Esophagus squamous epithelium (tissue), 5 donors: ENCODE data around the gene CLCN4. TPM values are rescaled to one million over a fixed set of nuclear protein-coding genes. Genes with fewer than 3 reads are reported as not detected.

ENCODE experiments used
- DNase-seq: peaks from one replicate; lab custom pipeline; 2025; lab: John Stamatoyannopoulos, UW
- H3K27ac ChIP-seq, 4 donors: fragments of 200-600 bp; sonication (generic); one replicate each; pipeline ENCODE4 v1.5.1; 2016 to 2019; ENCODE audit warnings: mild to moderate bottlenecking in 1 of 4
- H3K27me3 ChIP-seq, 4 donors: fragments of 200-600 bp; sonication (generic); 1 replicate in 3 of 4; 2 replicates in 1 of 4; pipeline versions ENCODE4 v1.5.1 to v1.6.0; 2017 to 2021; ENCODE audit warnings: antibody characterized with exemption in 1 of 4
- H3K36me3 ChIP-seq, 3 donors: fragments of 200-600 bp; sonication (generic); one replicate each; pipeline ENCODE4 v1.5.1; 2016 to 2019
- H3K4me1 ChIP-seq, 3 donors: fragments of 200-600 bp; sonication (generic); one replicate each; pipeline ENCODE4 v1.5.1; 2017 to 2019
- H3K4me3 ChIP-seq, 4 donors: fragments of 200-600 bp; sonication (generic); 1 replicate in 3 of 4; 2 replicates in 1 of 4; pipeline ENCODE4 v1.5.1; 2016 to 2019; ENCODE audit warnings: mild to moderate bottlenecking in 2 of 4, moderate library complexity in 1 of 4
- H3K9me3 ChIP-seq, 3 donors: fragments of 200-600 bp; sonication (generic); one replicate each; pipeline ENCODE4 v1.5.1; 2016 to 2019
- CTCF ChIP-seq, 6 experiments: fragments of 450-650 bp in 4 of 6; fragments of 200-600 bp in 2 of 6; sonication (generic) in 2 of 6; IDR thresholded peaks; one replicate each; pipeline ENCODE4 v1.5.1; 2016 to 2019; ENCODE audit warnings: antibody characterized with exemption in 6 of 6, mild to moderate bottlenecking in 4 of 6, moderate library complexity in 4 of 6
- POLR2A ChIP-seq, 4 donors: fragments of 450-650 bp; IDR thresholded peaks; one replicate each; pipeline ENCODE4 v1.6.1; 2017; ENCODE audit warnings: antibody characterized with exemption in 4 of 4, mild to moderate bottlenecking in 4 of 4, moderate library complexity in 3 of 4
- WGBS, 2 donors: methylation state at CpG; one replicate each; pipeline ENCODE4 v1.1.5; 2018; 5-methylcytosine and 5-hydroxymethylcytosine counted together
- intact Hi-C: fragments of 100-400 bp; cut with DNase I; formaldehyde crosslinking; loops from one replicate; pipeline ENCODE4 v1.15.0; 2022
- total RNA-seq, 4 donors: library from RNA; depleted of rRNA; stranded (reverse); fragments of >200 nt; gene quantifications; one replicate each; pipeline ENCODE4 v1.1.0, GENCODE V29; 2016
- donor health status: DM: yes; HTN: yes; CAD: no.

Gene CLCN4
- total RNA-seq, 4 donors from 2014 or later = 0.04 to 3.1 (median 0.53) TPM

- Histone ChIP-seq H3K4me1 (peaks cover 5 to 58% (median 15%) of the 10 kb centered on the region in 3 donors), H3K4me3 (no peak overlapping the region), H3K36me3 (no peaks in the 10 kb centered on the region), H3K27ac (peak overlapping the region in 1 of 4 donors; percentile 73), H3K27me3 (no peaks in the 10 kb centered on the region), H3K9me3 (no peaks in the 10 kb centered on the region)
- intact Hi-C loops = no loop called here
- DNase-seq = no peak
- 49 to 57% methylated on average over 3 of the region's 3 CpGs for WGBS, 2 donors
- TF ChIP-seq POLR2A (IDR thresholded peaks at IDR 0.05) (no peak), CTCF (IDR thresholded peaks at IDR 0.05) (no peak)
Observed at GRCh38 chrX:10177601-10178000, 20.8 kb downstream of the CLCN4 start.

- no peak overlapping the region for H3K4me3 ChIP-seq
- no peak for TF ChIP-seq POLR2A (IDR thresholded peaks at IDR 0.05)
- TF ChIP-seq CTCF (IDR thresholded peaks at IDR 0.05) = no peak
- no peak overlapping the region for H3K27ac ChIP-seq
- peaks cover 5 to 46% (median 14%) of the 10 kb centered on the region in 3 donors for H3K4me1 ChIP-seq
- whole genome bisulfite sequencing, 2 donors = 69 to 74% methylated on average over 5 of the region's 5 CpGs
- no peak for DNase-seq
- H3K36me3 ChIP-seq = no peaks in the 10 kb centered on the region
- H3K27me3 ChIP-seq = no peaks in the 10 kb centered on the region
- intact Hi-C loops = no loop called here
- H3K9me3 ChIP-seq = no peaks in the 10 kb centered on the region
Observed at GRCh38 chrX:10178866-10179463, 22.2 kb downstream of the CLCN4 start.

- WGBS, 2 donors = 81% methylated on average over 3 of the region's 3 CpGs; no CpG with 5 or more reads in 1 of the 2 donors
- no peak for TF ChIP-seq CTCF (IDR thresholded peaks at IDR 0.05)
- no peak for TF ChIP-seq POLR2A (IDR thresholded peaks at IDR 0.05)
- intact Hi-C loops = no loop called here
Observed at GRCh38 chrX:10183760-10184159, 27.0 kb downstream of the CLCN4 start.

GRCh38 chrX:10184411-10184810 lies 27.6 kb downstream of the CLCN4 start:
- H3K27ac ChIP-seq = no peak overlapping the region
- intact Hi-C loops = no loop called here

More at GRCh38 chrX:10183760-10184159, 27.0 kb downstream of the CLCN4 start:
- no peak overlapping the region for H3K27ac ChIP-seq
- H3K4me1 ChIP-seq = no peaks in the 10 kb centered on the region
- H3K9me3 ChIP-seq = no peaks in the 10 kb centered on the region
- H3K36me3 ChIP-seq = no peaks in the 10 kb centered on the region
- H3K4me3 ChIP-seq = no peak overlapping the region
- H3K27me3 ChIP-seq = no peaks in the 10 kb centered on the region
- DNase-seq = no peak

More at GRCh38 chrX:10184411-10184810, 27.6 kb downstream of the CLCN4 start:
- no peak for DNase-seq
- Histone ChIP-seq H3K27me3 (no peaks in the 10 kb centered on the region), H3K4me1 (peaks cover 0 to under 1% (median 0%) of the 10 kb centered on the region in 3 donors), H3K4me3 (no peak overlapping the region), H3K36me3 (no peaks in the 10 kb centered on the region), H3K9me3 (no peaks in the 10 kb centered on the region)
- WGBS, 2 donors = 71 to 80% methylated on average over 1 to 2 of the region's 2 CpGs
- TF ChIP-seq CTCF (IDR thresholded peaks at IDR 0.05) = no peak
- TF ChIP-seq POLR2A (IDR thresholded peaks at IDR 0.05) = no peak
